K562 (cell line): ENCODE data around the gene NALCN. TPM values are rescaled to one million over a fixed set of nuclear protein-coding genes. Genes with fewer than 3 reads are reported as not detected.

ENCODE experiments used
- ATAC-seq: fragments of 200-7000 bp; cut with Tn5 transposase; 3 replicates; pipeline ENCODE4 v1.9.1; 2020; ENCODE audit warnings: moderate library complexity
- BruUV-seq: library from RNA; stranded (reverse); fragments of 400-500 nt; replicated peaks from 2 replicates; lab custom pipeline; 2021; lab: Mats Ljungman, UMichigan
- CTCF ChIA-PET: fragments of 300-600 bp; formaldehyde crosslinking; extraction: SDS; loops from one replicate; lab custom pipeline; 2021; ENCODE audit warnings: low intra/inter-chr PET ratio; lab: Yijun Ruan, JAX
- POLR2A ChIA-PET: fragments of 300-600, 350-650 bp; sonication (Branson Sonifier 250); formaldehyde crosslinking; extraction: SDS; loops from one replicate; lab custom pipeline; 2021; ENCODE audit warnings: antibody characterized with exemption, inconsistent platforms; lab: Yijun Ruan, JAX
- DNase-seq, 4 experiments: peaks; one replicate each; pipeline versions ENCODE4 v3.0.0 to v3.0.0-alpha.2; 2011 to 2018; ENCODE audit warnings: low spot score in 3 of 4, mixed read lengths in 3 of 4; ENCODE audit errors: extremely low read depth in 1 of 4
- FAIRE-seq: peaks from 2 replicates; lab custom pipeline; 2011; peaks lifted over from hg19 to GRCh38; lab: Jason Lieb, UNC
- H2AFZ ChIP-seq: 2 replicates; pipeline ENCODE4 v1.6.0; 2011; ENCODE audit warnings: low read depth, low read length, control low read depth, inconsistent platforms
- H3K27ac ChIP-seq: fragments of 200-600 bp; 3 replicates; pipeline ENCODE4 v1.8.0; 2011; ENCODE audit warnings: low read depth, mild to moderate bottlenecking, control low read depth, inconsistent platforms, low read length, moderate library complexity, mixed read lengths; ENCODE audit errors: extremely low read depth
- H3K27me3 ChIP-seq, 2 experiments: fragments of 300-600 bp in 1 of 2; 2 replicates in 1 of 2; 3 replicates in 1 of 2; pipeline versions ENCODE4 v1.6.0 to v1.8.0; 2011; ENCODE audit warnings: inconsistent platforms in 2 of 2, low read length in 2 of 2, mild to moderate bottlenecking in 1 of 2, mixed read lengths in 1 of 2, moderate library complexity in 1 of 2; ENCODE audit not compliant: control insufficient read depth in 2 of 2, insufficient read depth in 2 of 2
- H3K36me3 ChIP-seq: fragments of 300-600 bp; 3 replicates; pipeline ENCODE4 v1.8.0; 2011; ENCODE audit warnings: mild to moderate bottlenecking, low read length, inconsistent platforms; ENCODE audit not compliant: control insufficient read depth, insufficient read depth
- H3K4me1 ChIP-seq, 2 experiments: fragments of 200-600 bp in 1 of 2; replicated peaks in 1 of 2; 2 replicates in 1 of 2; 3 replicates in 1 of 2; pipeline versions ENCODE4 v1.5.1 to v1.8.0; 2011; ENCODE audit warnings: inconsistent platforms in 2 of 2, low read length in 2 of 2, mild to moderate bottlenecking in 1 of 2, mixed read lengths in 1 of 2, moderate library complexity in 1 of 2; ENCODE audit not compliant: control insufficient read depth in 2 of 2, insufficient read depth in 2 of 2
- H3K4me2 ChIP-seq: 2 replicates; pipeline ENCODE4 v1.6.1; 2011; ENCODE audit warnings: low read length, control low read depth, inconsistent platforms, mixed read lengths; ENCODE audit not compliant: insufficient read depth
- H3K4me3 ChIP-seq: fragments of 200-600 bp; sonication (generic), shearing (Covaris generic); 2 replicates; pipeline ENCODE4 v1.5.1; 2016; ENCODE audit warnings: control low read depth, inconsistent platforms
- H3K79me2 ChIP-seq: fragments of 200-600 bp; 3 replicates; pipeline ENCODE4 v1.8.0; 2011; ENCODE audit warnings: low read length, inconsistent platforms; ENCODE audit not compliant: control insufficient read depth, insufficient read depth
- H3K9ac ChIP-seq, 2 experiments: 2 replicates each; pipeline versions ENCODE4 v1.6.0 to v1.6.1; 2011; ENCODE audit warnings: low read depth in 2 of 2, low read length in 2 of 2, control low read depth in 1 of 2, inconsistent platforms in 1 of 2, mild to moderate bottlenecking in 1 of 2, mixed read lengths in 1 of 2; ENCODE audit not compliant: insufficient read depth in 1 of 2
- H3K9me1 ChIP-seq: one replicate; pipeline ENCODE4 v1.6.0; 2011; ENCODE audit warnings: inconsistent platforms, mild to moderate bottlenecking, low read length, moderate library complexity; ENCODE audit not compliant: control insufficient read depth, insufficient read depth
- H3K9me3 ChIP-seq: replicated peaks from 2 replicates; pipeline ENCODE4 v1.5.1; 2011; ENCODE audit warnings: low read depth, low read length, inconsistent platforms; ENCODE audit not compliant: control insufficient read depth, insufficient read depth
- H4K20me1 ChIP-seq: replicated peaks from 2 replicates; pipeline ENCODE4 v1.6.1; 2011; ENCODE audit warnings: low read length, inconsistent platforms, mixed read lengths; ENCODE audit not compliant: control insufficient read depth, insufficient read depth
- ARID1B ChIP-seq: fragments of 450-650 bp; IDR thresholded peaks from 2 replicates; pipeline ENCODE4 v1.6.1; 2016; ENCODE audit warnings: antibody characterized with exemption, mild to moderate bottlenecking, inconsistent platforms
- ARID2 ChIP-seq: fragments of 450-650 bp; IDR thresholded peaks from 2 replicates; pipeline ENCODE4 v1.6.1; 2017; ENCODE audit warnings: antibody characterized with exemption, mild to moderate bottlenecking
- CBFA2T2 ChIP-seq: fragments of 450-650 bp; conservative IDR thresholded peaks from 2 replicates; pipeline ENCODE4 v1.6.1; 2017; ENCODE audit warnings: mild to moderate bottlenecking
- GTF2A2 ChIP-seq: IDR thresholded peaks from 2 replicates; pipeline ENCODE4 v1.6.1; 2016; ENCODE audit warnings: mild to moderate bottlenecking, missing genetic modification characterization, missing compliant biosample characterization
- HNRNPLL ChIP-seq: fragments of 200-400 bp; formaldehyde crosslinking; IDR thresholded peaks from 2 replicates; pipeline ENCODE4 v1.6.1; 2017; ENCODE audit warnings: low read length, low read depth, mild to moderate bottlenecking; ENCODE audit not compliant: poor library complexity, severe bottlenecking
- HOXB6 ChIP-seq: fragments of 250-450 bp; sonication (Bioruptor Pico); IDR thresholded peaks from 2 replicates; pipeline ENCODE4 v1.5.1; 2022; ENCODE audit warnings: mild to moderate bottlenecking, borderline replicate concordance
- MCM5 ChIP-seq: fragments of 450-650 bp; IDR thresholded peaks from 2 replicates; pipeline ENCODE4 v1.6.1; 2016; ENCODE audit warnings: low read depth
- NR1H2 ChIP-seq: sonication (generic); formaldehyde crosslinking; IDR thresholded peaks from 2 replicates; pipeline ENCODE4 v1.4.0; 2020; ENCODE audit warnings: mild to moderate bottlenecking, missing genetic modification reagents
- SMC3 ChIP-seq: conservative IDR thresholded peaks from 2 replicates; pipeline ENCODE4 v1.6.1; 2011; ENCODE audit warnings: low read depth, low read length, improper control_type of control experiment; ENCODE audit not compliant: insufficient read depth
- SRSF9 ChIP-seq: fragments of 200-400 bp; formaldehyde crosslinking; IDR thresholded peaks from 2 replicates; pipeline ENCODE4 v1.6.1; 2017; ENCODE audit warnings: low read depth, low read length, borderline replicate concordance
- ZFP30 ChIP-seq: fragments of 250-450 bp; sonication (Bioruptor Pico); IDR thresholded peaks from 2 replicates; pipeline ENCODE4 v1.8.0; 2022; ENCODE audit warnings: moderate library complexity, mild to moderate bottlenecking, inconsistent platforms, borderline replicate concordance
- WGBS: fragments of 100-300 bp; shearing (Covaris generic); methylation state at CpG from one replicate; pipeline ENCODE4 v1.1.6; 2016; ENCODE audit warnings: low coverage, mixed read lengths; ENCODE audit not compliant: insufficient coverage; ENCODE audit errors: missing lambda C conversion rate; 5-methylcytosine and 5-hydroxymethylcytosine counted together
- in situ Hi-C: fragments of 300-500 bp; cut with MboI; formaldehyde crosslinking; loops from 4 replicates; pipeline ENCODE4 v1.15.0; 2018; ENCODE audit warnings: inconsistent platforms, mixed read lengths
- intact Hi-C: fragments of 100-400 bp; cut with micrococcal nuclease; formaldehyde crosslinking; loops from 2 replicates; pipeline ENCODE4 v1.14.2; 2022
- polyA plus RNA-seq, 8 experiments: library from polyadenylated mRNA; depleted of rRNA in 4 of 8; stranded (reverse) in 5 of 8; unstranded in 3 of 8; fragments of >200 nt; fragmentation: Nextera tagmentation in 2 of 8; fragmentation: Illumina TruSeq in 1 of 8; extraction: Ambion mirVana in 2 of 8; extraction: Trizol in 1 of 8; gene quantifications; 2 replicates each; pipeline versions ENCODE4 v1.2.1 to v1.2.3, GENCODE V29; 2011 to 2014; ENCODE audit warnings: inconsistent platforms in 1 of 8, missing spikeins in 1 of 8
- total RNA-seq, 7 experiments: library from RNA; depleted of rRNA in 6 of 7; stranded (reverse); fragments of >200 nt in 6 of 7; fragmentation: Illumina TruSeq in 2 of 7; extraction: Trizol in 2 of 7; gene quantifications; 2 replicates each; pipeline versions ENCODE4 v1.2.1 to v1.2.3, GENCODE V29; 2011 to 2021; ENCODE audit warnings: low replicate concordance in 1 of 7
- TF ChIP-seq, protein P1 (sequence below): fragments of 250-450 bp; sonication (Bioruptor Pico); IDR thresholded peaks from 2 replicates; pipeline ENCODE4 v1.8.0; 2022; ENCODE audit warnings: moderate library complexity, mild to moderate bottlenecking, inconsistent platforms
- TF ChIP-seq, protein P2 (sequence below): sonication (generic); formaldehyde crosslinking; IDR thresholded peaks from 2 replicates; pipeline ENCODE4 v1.8.0; 2023; ENCODE audit warnings: missing genetic modification reagents, mild to moderate bottlenecking, borderline replicate concordance

NALCN gene
- total and polyA plus RNA-seq, 9 of the 15 experiments (the other 6 are each of a cell fraction or from before 2014, with no cell fraction given): not detected

DNA sequence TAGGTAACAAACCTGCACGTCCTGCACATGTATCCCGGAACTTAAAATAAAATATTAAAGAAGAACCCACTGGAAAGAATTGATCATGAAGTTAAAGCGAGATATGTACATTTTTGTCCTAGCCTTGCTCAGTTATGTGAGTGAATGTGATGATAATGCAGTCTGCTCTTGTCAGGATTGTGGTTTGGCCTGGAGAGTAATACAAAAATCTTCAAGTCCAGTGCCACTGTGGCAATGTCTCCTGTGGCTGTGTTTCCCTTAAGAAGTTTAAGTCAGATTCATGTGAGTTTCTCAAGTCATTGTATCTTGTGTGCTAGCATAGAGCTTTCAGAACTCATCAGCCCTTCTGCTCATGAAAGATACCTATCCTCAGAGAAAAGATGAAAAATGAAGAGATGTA is 18.2 kb upstream of the NALCN start:
- CTCF ChIA-PET: no interaction called here
- DNase-seq: no peak

More for the DNA sequence above, 18.2 kb upstream of the NALCN start:
- Histone ChIP-seq H3K4me1 (no peaks in the 10 kb centered on the region), H3K4me3 (no peak overlapping the region), H3K9me1 (no peaks in the 10 kb centered on the region), H3K4me2 (no peak overlapping the region), H3K9ac (no peak overlapping the region), H3K27me3 (no peaks in the 10 kb centered on the region), H3K36me3 (no peaks in the 10 kb centered on the region), H4K20me1 (no peaks in the 10 kb centered on the region), H3K27ac (no peak overlapping the region), H2AFZ (no peak overlapping the region)
- FAIRE-seq (no peak), ATAC-seq (no peak)
- WGBS: 3% methylated on average over 3 of the region's 3 CpGs
- POLR2A ChIA-PET: no interaction called here
- no TSS peak for BruUV-seq
- in situ Hi-C loops: no loop called here
- TF ChIP-seq SMC3 (no peak), ARID1B (no peak), GTF2A2 (tag) (no peak), CBFA2T2 (no peak), SRSF9 (no peak), MCM5 (no peak), ARID2 (no peak), HOXB6 (no peak), NR1H2 (CRISPR knock-in tag) (no peak), HNRNPLL (no peak), ZFP30 (CRISPR knock-in tag) (no peak)
- TF ChIP-seq, protein P1, sequence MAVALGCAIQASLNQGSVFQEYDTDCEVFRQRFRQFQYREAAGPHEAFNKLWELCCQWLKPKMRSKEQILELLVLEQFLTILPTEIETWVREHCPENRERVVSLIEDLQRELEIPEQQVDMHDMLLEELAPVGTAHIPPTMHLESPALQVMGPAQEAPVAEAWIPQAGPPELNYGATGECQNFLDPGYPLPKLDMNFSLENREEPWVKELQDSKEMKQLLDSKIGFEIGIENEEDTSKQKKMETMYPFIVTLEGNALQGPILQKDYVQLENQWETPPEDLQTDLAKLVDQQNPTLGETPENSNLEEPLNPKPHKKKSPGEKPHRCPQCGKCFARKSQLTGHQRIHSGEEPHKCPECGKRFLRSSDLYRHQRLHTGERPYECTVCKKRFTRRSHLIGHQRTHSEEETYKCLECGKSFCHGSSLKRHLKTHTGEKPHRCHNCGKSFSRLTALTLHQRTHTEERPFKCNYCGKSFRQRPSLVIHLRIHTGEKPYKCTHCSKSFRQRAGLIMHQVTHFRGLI (CRISPR knock-in tag): no peak
- TF ChIP-seq, protein P2, sequence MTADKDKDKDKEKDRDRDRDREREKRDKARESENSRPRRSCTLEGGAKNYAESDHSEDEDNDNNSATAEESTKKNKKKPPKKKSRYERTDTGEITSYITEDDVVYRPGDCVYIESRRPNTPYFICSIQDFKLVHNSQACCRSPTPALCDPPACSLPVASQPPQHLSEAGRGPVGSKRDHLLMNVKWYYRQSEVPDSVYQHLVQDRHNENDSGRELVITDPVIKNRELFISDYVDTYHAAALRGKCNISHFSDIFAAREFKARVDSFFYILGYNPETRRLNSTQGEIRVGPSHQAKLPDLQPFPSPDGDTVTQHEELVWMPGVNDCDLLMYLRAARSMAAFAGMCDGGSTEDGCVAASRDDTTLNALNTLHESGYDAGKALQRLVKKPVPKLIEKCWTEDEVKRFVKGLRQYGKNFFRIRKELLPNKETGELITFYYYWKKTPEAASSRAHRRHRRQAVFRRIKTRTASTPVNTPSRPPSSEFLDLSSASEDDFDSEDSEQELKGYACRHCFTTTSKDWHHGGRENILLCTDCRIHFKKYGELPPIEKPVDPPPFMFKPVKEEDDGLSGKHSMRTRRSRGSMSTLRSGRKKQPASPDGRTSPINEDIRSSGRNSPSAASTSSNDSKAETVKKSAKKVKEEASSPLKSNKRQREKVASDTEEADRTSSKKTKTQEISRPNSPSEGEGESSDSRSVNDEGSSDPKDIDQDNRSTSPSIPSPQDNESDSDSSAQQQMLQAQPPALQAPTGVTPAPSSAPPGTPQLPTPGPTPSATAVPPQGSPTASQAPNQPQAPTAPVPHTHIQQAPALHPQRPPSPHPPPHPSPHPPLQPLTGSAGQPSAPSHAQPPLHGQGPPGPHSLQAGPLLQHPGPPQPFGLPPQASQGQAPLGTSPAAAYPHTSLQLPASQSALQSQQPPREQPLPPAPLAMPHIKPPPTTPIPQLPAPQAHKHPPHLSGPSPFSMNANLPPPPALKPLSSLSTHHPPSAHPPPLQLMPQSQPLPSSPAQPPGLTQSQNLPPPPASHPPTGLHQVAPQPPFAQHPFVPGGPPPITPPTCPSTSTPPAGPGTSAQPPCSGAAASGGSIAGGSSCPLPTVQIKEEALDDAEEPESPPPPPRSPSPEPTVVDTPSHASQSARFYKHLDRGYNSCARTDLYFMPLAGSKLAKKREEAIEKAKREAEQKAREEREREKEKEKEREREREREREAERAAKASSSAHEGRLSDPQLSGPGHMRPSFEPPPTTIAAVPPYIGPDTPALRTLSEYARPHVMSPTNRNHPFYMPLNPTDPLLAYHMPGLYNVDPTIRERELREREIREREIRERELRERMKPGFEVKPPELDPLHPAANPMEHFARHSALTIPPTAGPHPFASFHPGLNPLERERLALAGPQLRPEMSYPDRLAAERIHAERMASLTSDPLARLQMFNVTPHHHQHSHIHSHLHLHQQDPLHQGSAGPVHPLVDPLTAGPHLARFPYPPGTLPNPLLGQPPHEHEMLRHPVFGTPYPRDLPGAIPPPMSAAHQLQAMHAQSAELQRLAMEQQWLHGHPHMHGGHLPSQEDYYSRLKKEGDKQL (CRISPR knock-in tag): no peak
- TF ChIP-seq, all 486 proteins: peak for 0
- Histone ChIP-seq H3K79me2 (no peaks in the 10 kb centered on the region), H3K9me3 (no peaks in the 10 kb centered on the region)
- intact Hi-C loops: no loop called here
